ENCODE results near the gene ZNF438.
"Not testable (repeated sequence)": the region's sequence is repeated elsewhere in the genome, so short reads cannot be mapped to it uniquely, and the experiment has no call there.

ZNF438 gene

GRCh38 chr10:31042670-31043069, 11.0 kb upstream of the ZNF438 start:
- FAIRE-seq = no peak

- FAIRE-seq = no peak
Observed at GRCh38 chr10:31041011-31041410, 9.3 kb upstream of the ZNF438 start.

- not testable (repeated sequence) for FAIRE-seq
Observed at GRCh38 chr10:31039006-31039405, 7.3 kb upstream of the ZNF438 start.

GRCh38 chr10:31037749-31038148, 6.1 kb upstream of the ZNF438 start:
- no peak for FAIRE-seq

DNA sequence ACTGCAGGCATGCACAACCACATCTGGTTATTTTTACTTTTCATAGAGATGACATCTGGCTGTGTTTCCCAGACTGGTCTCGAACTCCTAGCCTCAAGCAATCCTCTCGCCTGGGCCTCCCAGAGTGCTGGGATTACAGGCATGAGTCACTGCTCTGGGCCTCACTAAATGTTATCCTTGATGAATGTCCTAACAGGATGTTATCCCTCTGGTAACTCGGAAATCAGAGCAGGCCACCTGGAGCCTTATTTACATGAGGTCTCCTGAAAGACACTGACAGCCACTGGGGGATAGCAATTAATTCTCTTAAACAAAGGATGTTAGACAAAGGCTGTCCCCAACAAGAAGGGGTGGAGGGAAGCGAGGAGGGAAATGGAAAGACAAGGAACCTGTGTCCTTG, 4.5 kb upstream of the ZNF438 start:
- FAIRE-seq = no peak

GRCh38 chr10:31035266-31035798, 3.7 kb upstream of the ZNF438 start:
- no peak for FAIRE-seq

DNA sequence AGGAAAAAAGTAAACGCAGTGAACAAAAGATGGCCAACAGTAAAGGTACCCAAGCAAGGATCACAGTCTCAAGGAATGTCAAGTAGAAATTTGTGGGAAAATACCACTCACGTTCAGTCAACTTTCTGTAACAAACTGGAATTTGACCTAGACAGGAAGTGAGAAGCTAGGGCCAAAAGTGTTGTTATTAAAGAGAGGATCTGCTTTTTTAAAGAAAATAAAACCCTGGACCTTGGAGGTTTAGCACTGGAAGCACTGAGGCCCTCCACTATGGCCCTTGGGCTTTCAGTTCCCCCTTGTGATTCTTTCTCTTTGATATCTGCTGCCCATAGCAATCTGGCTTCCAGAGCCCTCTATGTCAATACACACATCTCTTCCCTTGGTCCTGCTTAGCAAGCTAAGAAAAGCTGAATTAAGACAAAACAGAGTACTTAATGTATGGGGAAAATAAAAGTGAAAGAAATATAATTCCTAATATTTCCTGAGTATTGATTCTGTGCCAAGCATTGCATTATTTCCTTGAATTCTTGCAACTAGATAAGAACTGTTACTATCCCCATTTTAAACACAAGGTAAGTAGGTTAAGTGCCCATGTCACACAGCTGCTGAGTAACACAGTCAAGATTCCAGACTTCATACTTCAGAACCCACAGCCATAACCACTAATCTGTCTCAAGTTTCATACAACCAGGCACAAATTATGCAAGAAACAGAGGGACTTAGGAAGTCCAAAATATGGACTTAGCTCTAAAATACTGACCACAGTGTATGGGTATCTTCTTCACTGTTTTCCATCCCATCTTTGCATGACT, 2.6 kb upstream of the ZNF438 start:
- no peak for FAIRE-seq

DNA sequence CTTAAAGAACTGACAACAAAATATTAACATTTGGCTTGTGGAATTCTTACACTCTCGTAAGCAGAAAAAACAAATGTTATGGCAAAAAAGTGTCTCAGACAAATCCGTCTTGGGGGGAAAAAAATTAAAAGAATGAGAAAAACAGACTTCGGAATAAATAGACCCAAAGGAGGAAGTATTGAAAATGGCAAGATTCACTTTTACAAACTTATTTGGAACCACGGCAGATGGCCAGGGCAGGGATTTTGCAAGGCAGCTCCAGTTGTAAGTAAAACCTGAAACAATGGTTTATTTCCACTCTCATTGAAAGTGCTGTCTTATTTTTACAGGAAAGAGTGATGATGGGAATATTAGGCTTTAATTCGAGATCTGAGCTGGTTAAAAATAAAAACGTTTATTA, 1.5 kb upstream of the ZNF438 start:
- FAIRE-seq = no peak

DNA sequence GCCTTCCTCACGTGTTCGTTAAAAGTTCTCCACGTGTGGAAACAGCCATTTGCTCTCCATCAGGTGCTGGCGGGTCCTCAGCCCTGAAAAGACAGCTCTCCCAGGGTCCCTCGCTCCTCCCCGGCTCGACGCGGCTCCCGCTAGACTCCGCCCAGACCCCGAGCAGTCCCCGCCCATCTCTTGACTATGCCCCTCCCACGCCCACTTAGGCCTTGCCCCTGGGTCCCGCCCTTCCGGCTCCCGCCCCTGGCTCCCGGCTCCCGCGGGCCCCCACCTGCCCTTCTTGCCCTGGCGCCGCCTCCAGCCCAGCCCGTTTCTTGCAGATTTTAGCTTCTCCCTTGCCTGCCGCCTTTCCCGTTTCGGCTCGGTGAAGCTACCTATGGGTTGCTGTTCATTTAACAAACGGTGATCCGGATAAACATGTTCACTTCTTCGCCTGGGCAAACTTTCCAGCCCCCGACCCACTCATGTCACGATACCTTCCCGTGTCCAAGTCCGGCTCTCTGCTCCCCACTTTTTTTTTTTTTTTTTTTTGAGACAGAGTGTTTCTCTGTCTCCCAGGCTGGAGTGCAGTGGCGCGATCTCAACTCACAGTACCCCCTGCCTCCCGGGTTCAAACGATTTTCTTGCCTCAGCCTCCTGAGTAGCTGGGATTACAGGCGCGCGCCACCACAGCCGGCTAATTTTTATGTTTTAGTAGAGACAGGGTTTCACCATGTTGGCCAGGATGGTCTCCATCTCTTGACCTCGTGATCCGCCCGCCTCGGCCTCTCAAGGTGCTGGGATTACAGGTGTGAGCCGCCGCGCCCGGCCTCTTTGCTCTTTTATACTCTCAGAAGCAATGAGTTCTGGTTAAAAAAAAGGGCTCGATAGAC, 830 bp upstream of the ZNF438 start:
- no peak for FAIRE-seq

GRCh38 chr10:31031205-31031557, 484 bp downstream of the ZNF438 start:
- FAIRE-seq = no peak

DNA sequence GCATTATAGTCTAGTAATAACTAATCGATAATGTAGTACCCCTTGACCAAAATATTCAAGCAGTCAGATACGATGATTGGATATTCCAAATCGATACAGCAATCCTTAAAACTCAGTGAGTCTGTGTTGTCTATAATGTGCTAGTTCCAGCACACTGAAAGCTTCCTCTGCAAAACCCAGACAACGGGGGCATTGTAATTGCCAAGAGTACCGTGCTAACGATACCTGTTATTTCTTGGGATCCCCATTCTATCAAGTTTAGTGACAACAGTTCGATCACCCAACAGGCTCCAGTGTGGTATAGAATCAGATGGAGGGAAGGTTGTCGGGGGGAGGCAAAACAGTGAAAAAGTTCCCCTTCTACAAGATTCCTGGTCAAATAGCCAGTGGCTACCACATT, 865 bp downstream of the ZNF438 start:
- no peak for FAIRE-seq

DNA sequence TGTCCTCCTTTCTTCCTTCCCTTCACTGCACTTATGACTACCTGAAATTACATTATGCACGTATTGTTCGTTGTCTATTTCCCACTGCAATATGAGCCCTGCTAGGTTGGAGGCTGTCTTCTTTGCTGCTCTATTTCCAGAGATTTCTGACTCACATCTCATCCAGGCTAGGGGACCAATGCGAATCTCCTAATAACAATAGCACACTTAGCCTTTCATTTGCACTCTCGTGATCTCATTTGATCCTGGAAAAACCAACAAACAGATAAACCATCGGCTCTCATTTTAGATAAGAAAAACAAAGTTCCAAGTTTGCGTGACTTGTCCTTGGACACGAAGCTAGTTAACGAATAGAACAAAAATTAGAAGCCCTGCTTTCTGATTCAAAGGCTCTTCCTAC, 1.4 kb downstream of the ZNF438 start:
- no peak for FAIRE-seq

DNA sequence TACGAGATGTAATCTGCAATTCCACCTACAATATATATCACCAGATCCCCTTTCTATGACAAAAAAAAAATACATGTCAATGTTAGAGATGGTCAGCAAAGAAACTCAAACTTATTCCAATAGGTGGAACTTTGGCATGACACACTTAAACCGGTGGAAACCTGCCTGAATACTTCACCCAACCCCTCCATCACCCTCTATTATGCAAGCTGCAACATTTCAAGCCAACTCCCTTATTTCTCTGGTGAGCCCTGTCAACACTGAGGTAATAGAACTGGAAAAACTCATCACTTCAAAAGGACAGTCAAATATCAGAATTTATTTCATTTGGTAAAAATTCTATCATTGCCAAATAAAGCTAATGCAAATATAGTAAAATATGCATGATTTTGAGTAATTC, 3.6 kb downstream of the ZNF438 start:
- no peak for FAIRE-seq

DNA sequence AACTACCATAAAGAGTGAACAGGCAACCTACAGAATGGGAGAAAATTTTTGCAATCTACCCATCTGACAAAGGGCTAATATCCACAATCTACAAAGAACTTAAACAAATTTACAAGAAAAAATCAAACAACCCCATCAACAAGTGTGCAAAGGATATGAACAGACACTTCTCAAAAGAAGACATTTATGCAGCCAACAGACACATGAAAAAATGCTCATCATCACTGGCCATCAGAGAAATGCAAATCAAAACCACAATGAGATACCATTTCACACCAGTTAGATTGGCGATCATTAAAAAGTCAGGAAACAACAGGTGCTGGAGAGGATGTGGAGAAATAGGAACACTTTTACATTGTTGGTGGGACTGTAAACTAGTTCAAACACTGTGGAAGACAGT, 5.4 kb downstream of the ZNF438 start:
- not testable (repeated sequence) for FAIRE-seq

GRCh38 chr10:31025142-31025541, 6.5 kb downstream of the ZNF438 start:
- no peak for FAIRE-seq

DNA sequence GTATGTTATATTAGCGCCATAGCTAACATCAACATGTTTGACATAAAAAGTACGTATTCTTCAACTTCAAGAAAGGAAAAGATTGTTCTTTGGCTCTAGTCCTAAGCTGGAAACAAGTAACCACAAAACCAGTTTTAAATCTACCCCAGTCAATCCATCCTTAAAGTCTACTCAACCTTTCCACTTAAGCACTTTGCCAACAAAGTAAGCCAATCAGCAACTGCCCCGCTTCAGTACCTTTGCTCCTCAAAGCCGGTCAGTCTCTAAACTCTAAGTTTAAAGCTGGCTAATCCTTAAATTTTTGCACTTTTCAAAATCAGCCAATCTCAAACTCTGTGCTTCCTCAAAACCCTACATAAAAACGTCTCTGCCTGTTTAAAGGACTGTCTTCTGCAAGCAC, 8.1 kb downstream of the ZNF438 start:
- no peak for FAIRE-seq

DNA sequence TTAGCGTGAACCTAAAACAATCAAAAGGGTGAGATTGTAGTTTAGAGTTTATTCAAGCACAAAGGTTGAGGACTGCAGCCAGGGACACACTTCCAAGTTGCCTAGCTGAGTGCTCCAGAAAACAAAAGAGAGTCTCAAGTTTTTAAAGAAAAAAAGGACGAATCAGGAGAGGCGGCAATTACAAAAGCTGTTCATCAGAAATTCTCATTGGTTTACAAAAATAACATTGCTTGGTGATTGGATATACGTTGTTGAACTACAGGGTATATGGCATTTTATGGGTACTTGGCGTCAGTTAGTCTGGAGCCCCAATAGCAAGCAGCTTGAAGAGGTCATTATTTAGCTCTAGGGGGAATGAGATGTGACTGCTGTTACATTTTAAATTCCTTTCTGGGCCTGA, 11.5 kb downstream of the ZNF438 start:
- FAIRE-seq = no peak

- FAIRE-seq = no peak
Observed at GRCh38 chr10:31018962-31019361, 12.7 kb downstream of the ZNF438 start.

DNA sequence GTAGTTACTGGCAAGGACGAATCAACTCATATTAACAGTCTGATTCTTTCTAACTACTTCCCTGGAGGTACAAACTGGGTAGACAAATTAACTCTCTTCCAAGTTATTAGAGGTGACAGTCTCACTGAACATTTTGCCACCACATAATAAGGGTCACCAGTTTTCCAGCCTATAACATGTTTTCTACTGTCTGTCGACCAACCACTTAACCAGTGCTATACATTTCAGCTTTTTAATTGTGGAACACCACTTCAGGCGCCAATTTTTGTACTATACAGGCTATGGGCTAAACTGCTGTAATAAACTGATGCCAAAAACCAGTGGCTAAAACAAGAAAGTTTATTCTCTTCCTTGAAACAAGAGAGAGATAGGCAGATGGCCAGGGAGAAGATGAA, 13.3 kb downstream of the ZNF438 start:
- FAIRE-seq = no peak

DNA sequence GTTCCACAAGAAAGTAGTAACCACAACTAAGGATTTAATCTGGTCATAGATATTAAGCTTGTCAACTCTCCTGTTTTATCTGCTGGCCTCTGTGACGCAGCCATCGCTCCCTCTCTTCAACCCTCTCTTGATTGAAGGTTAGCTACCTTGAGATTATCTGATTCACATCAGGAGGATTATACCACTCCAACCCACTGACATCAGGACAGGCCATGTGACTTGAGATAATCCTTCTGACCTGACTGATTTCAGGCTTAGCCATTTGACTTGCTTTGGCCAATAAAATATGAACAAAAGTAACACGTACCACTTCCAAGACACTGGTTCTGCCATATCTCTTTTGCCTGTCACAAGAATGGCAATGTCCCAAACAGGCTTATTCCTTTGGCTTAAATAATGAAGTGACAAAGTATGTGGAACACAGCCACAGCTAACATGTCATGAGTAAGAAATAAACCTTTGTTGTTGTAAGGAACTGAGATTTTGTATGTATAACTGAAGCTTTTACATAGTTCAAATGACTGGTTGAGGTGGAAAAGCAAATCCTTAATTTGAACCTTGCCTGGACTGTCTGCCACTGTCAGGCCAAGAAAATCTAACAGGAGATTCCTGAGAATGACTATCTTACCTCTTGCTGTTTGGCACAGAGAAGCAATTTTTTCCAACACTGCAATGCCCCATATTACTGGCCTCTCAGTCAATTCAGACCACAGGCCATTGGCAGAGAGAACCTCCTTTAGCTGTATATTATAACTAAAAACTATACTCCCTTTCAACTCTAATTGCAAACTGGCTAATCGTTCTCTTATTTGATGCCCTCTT, 13.9 kb downstream of the ZNF438 start:
- FAIRE-seq = no peak

DNA sequence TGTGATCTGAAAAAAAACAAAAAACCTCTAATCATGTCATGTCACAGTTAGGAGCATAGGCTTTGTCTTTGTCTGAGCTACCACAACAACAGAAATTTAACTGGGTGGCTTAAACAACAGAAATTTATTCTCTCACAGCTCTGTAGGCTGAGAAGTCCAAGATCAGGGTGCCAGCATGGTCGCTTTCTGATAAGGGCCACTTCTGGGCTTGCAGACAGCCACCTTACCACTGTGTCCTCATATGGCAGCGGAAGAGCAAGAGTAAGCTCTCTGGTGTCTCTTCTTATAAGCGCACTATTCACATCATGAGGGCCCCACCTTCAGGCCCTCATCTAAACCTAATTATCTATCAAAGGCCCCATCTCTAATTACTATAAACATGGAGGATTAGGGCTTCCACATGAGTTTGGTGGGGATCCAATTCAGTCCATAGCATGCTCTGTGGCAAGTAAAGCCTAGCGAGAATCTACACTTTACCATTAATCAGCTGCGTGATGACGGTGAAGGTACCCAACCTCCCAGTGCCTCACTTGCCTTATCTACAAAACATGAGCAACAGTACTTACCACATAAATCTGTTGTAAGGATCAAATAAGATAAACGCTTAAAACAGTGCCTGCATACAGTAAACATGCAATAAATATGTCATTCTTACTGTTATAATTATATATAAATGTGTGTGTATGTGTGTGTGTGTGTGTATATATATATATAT, 17.3 kb downstream of the ZNF438 start:
- FAIRE-seq = no peak

DNA sequence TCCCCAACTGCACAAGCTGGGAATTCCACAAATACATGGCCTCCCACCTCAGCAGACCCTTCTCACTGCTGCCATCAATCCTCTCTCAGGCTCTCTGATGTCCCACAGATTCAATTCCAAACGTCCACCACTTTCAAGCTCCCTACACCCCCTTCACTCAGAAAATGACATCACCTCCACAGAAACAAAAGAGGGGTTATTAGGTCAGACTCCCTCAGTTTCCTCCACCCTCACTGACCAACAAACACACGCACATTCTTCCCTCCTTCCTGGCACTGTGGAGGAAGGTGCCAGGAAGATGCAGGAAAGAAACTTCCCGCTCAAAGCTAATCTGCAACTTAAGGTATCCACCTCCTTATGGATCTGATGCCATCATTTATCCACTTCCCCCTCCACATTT, 18.3 kb downstream of the ZNF438 start:
- no peak for FAIRE-seq

GRCh38 chr10:31011665-31012022, 20.0 kb downstream of the ZNF438 start:
- no peak for FAIRE-seq

All from islet of Langerhans (tissue), 1 donor.